ENCODE results near the gene FMNL2.
A peak's percentile ranks its signal among the peaks of the same experiment; 100 is the strongest.

The FMNL2 gene

DNA sequence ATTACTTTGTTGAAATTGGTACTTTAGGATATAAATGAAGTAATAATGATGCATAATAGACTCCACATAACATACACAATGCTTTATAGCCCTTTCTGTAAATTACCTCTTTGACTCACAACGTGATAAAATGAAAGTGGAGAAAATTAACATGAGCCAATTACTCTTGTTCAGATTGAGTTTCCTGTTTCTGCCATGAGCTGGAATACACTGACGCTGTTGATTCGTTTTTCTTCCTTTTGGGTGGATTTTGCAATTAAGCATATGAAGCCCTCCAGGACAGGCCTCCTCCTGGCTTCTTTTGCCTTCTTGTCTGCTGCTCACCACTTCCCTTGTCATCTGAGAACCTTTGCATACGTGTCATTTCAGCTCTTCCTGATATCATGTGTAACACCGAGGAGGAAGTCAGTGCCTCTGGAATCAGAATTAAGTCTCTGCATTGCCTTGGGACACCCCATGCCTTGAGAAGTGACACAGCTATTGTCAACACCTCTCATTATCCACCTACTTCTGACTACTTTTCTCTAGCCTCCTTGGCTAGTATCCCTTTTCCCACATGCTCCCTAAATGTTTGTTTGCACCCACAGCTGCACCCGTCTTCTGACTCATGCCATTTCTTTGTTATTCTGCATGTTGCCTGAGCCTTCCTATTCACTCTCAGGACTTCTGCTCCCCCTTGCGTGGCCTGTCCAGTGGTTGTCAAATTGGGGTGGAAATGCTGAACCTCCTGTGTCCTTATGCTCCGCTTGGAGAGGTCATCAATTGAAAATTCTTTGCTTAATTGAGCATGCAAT is 134.1 kb downstream of the FMNL2 start:
- H3K9me3 ChIP-seq (ENCODE audit: control insufficient read depth, insufficient read depth, low read depth, low read length): no peaks in the 10 kb centered on the region
- H3K4me3 ChIP-seq (ENCODE audit: low read depth, low read length): no peak overlapping the region
- peaks cover 43% of the 10 kb centered on the region for H3K4me1 ChIP-seq (ENCODE audit: control insufficient read depth, insufficient read depth, low read length)
- H3K36me3 ChIP-seq (ENCODE audit: control insufficient read depth in 2 of 2, insufficient read depth in 1 of 2, low read length in 2 of 2): no peaks in the 10 kb centered on the region
- POLR2A ChIA-PET: no interaction called here
- H3K27ac ChIP-seq (ENCODE audit: extremely low read depth, low read depth, low read length): no peak overlapping the region
- CTCF ChIA-PET: interaction anchor here (0.6 to 1.6 kb wide), 3 partner anchors 50 to 276 kb away, joined by 4 read pairs; no protein-coding TSS in a partner anchor
- TF ChIP-seq EGR2 (tag by site-specific recombination; IDR thresholded peaks at IDR 0.05; ENCODE audit: low read depth) (peak; percentile 68; the same call in 1 of the 2 replicates), ZNF221 (tag by site-specific recombination; IDR thresholded peaks at IDR 0.05; ENCODE audit: borderline replicate concordance) (no peak), ZNF600 (tag by site-specific recombination; IDR thresholded peaks at IDR 0.05) (peak; percentile 44; the same call in 1 of the 2 replicates), SP7 (tag by site-specific recombination; IDR thresholded peaks at IDR 0.05) (peak; percentile 38), ZNF174 (tag by site-specific recombination; IDR thresholded peaks at IDR 0.05) (no peak), ZNF239 (tag by site-specific recombination; IDR thresholded peaks at IDR 0.05) (no peak), YY1 (tag by site-specific recombination; IDR thresholded peaks at IDR 0.05) (no peak), OSR2 (tag by site-specific recombination; IDR thresholded peaks at IDR 0.05) (peak; percentile 32; the same call in 1 of the 2 replicates), ZNF596 (tag by site-specific recombination; IDR thresholded peaks at IDR 0.05) (no peak), ZSCAN23 (tag by site-specific recombination; IDR thresholded peaks at IDR 0.05) (no peak), ZNF626 (tag by site-specific recombination; IDR thresholded peaks at IDR 0.05) (no peak), MYNN (tag by site-specific recombination; IDR thresholded peaks at IDR 0.05; ENCODE audit: borderline replicate concordance) (no peak), ZBTB17 (tag by site-specific recombination; IDR thresholded peaks at IDR 0.05) (0 out of 2 replicates have a peak, but pooled peaks have one; percentile 45), ZNF335 (tag by site-specific recombination; conservative IDR thresholded peaks at IDR 0.05) (no peak), WT1 (tag by site-specific recombination; IDR thresholded peaks at IDR 0.05) (peak; percentile 48; the same call in 1 of the 2 replicates), ZNF112 (tag by site-specific recombination; IDR thresholded peaks at IDR 0.05) (no peak), ZFHX2 (tag by site-specific recombination; conservative IDR thresholded peaks at IDR 0.05) (peak; percentile 69), ZNF558 (tag by site-specific recombination; IDR thresholded peaks at IDR 0.05) (no peak), PRDM1 (tag by site-specific recombination; IDR thresholded peaks at IDR 0.05) (peak; percentile 63; the same call in 1 of the 2 replicates)
- TF ChIP-seq, protein P1, sequence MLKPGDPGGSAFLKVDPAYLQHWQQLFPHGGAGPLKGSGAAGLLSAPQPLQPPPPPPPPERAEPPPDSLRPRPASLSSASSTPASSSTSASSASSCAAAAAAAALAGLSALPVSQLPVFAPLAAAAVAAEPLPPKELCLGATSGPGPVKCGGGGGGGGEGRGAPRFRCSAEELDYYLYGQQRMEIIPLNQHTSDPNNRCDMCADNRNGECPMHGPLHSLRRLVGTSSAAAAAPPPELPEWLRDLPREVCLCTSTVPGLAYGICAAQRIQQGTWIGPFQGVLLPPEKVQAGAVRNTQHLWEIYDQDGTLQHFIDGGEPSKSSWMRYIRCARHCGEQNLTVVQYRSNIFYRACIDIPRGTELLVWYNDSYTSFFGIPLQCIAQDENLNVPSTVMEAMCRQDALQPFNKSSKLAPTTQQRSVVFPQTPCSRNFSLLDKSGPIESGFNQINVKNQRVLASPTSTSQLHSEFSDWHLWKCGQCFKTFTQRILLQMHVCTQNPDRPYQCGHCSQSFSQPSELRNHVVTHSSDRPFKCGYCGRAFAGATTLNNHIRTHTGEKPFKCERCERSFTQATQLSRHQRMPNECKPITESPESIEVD (tag by site-specific recombination; IDR thresholded peaks at IDR 0.05): peak; percentile 80
- TF ChIP-seq, protein P2, sequence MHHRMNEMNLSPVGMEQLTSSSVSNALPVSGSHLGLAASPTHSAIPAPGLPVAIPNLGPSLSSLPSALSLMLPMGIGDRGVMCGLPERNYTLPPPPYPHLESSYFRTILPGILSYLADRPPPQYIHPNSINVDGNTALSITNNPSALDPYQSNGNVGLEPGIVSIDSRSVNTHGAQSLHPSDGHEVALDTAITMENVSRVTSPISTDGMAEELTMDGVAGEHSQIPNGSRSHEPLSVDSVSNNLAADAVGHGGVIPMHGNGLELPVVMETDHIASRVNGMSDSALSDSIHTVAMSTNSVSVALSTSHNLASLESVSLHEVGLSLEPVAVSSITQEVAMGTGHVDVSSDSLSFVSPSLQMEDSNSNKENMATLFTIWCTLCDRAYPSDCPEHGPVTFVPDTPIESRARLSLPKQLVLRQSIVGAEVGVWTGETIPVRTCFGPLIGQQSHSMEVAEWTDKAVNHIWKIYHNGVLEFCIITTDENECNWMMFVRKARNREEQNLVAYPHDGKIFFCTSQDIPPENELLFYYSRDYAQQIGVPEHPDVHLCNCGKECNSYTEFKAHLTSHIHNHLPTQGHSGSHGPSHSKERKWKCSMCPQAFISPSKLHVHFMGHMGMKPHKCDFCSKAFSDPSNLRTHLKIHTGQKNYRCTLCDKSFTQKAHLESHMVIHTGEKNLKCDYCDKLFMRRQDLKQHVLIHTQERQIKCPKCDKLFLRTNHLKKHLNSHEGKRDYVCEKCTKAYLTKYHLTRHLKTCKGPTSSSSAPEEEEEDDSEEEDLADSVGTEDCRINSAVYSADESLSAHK (tag by site-specific recombination; IDR thresholded peaks at IDR 0.05): peak; percentile 18; the same call in 1 of the 2 replicates
- TF ChIP-seq, protein P3, sequence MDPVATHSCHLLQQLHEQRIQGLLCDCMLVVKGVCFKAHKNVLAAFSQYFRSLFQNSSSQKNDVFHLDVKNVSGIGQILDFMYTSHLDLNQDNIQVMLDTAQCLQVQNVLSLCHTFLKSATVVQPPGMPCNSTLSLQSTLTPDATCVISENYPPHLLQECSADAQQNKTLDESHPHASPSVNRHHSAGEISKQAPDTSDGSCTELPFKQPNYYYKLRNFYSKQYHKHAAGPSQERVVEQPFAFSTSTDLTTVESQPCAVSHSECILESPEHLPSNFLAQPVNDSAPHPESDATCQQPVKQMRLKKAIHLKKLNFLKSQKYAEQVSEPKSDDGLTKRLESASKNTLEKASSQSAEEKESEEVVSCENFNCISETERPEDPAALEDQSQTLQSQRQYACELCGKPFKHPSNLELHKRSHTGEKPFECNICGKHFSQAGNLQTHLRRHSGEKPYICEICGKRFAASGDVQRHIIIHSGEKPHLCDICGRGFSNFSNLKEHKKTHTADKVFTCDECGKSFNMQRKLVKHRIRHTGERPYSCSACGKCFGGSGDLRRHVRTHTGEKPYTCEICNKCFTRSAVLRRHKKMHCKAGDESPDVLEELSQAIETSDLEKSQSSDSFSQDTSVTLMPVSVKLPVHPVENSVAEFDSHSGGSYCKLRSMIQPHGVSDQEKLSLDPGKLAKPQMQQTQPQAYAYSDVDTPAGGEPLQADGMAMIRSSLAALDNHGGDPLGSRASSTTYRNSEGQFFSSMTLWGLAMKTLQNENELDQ (tag by site-specific recombination; IDR thresholded peaks at IDR 0.05; ENCODE audit: low read depth): no peak
- TF ChIP-seq, protein P4, sequence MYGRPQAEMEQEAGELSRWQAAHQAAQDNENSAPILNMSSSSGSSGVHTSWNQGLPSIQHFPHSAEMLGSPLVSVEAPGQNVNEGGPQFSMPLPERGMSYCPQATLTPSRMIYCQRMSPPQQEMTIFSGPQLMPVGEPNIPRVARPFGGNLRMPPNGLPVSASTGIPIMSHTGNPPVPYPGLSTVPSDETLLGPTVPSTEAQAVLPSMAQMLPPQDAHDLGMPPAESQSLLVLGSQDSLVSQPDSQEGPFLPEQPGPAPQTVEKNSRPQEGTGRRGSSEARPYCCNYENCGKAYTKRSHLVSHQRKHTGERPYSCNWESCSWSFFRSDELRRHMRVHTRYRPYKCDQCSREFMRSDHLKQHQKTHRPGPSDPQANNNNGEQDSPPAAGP (tag by site-specific recombination; IDR thresholded peaks at IDR 0.05): no peak
- TF ChIP-seq, protein P5, sequence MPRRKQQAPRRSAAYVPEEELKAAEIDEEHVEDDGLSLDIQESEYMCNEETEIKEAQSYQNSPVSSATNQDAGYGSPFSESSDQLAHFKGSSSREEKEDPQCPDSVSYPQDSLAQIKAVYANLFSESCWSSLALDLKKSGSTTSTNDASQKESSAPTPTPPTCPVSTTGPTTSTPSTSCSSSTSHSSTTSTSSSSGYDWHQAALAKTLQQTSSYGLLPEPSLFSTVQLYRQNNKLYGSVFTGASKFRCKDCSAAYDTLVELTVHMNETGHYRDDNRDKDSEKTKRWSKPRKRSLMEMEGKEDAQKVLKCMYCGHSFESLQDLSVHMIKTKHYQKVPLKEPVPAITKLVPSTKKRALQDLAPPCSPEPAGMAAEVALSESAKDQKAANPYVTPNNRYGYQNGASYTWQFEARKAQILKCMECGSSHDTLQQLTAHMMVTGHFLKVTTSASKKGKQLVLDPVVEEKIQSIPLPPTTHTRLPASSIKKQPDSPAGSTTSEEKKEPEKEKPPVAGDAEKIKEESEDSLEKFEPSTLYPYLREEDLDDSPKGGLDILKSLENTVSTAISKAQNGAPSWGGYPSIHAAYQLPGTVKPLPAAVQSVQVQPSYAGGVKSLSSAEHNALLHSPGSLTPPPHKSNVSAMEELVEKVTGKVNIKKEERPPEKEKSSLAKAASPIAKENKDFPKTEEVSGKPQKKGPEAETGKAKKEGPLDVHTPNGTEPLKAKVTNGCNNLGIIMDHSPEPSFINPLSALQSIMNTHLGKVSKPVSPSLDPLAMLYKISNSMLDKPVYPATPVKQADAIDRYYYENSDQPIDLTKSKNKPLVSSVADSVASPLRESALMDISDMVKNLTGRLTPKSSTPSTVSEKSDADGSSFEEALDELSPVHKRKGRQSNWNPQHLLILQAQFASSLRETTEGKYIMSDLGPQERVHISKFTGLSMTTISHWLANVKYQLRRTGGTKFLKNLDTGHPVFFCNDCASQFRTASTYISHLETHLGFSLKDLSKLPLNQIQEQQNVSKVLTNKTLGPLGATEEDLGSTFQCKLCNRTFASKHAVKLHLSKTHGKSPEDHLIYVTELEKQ (tag by site-specific recombination; IDR thresholded peaks at IDR 0.05; ENCODE audit: borderline replicate concordance): no peak
- TF ChIP-seq, protein P6, sequence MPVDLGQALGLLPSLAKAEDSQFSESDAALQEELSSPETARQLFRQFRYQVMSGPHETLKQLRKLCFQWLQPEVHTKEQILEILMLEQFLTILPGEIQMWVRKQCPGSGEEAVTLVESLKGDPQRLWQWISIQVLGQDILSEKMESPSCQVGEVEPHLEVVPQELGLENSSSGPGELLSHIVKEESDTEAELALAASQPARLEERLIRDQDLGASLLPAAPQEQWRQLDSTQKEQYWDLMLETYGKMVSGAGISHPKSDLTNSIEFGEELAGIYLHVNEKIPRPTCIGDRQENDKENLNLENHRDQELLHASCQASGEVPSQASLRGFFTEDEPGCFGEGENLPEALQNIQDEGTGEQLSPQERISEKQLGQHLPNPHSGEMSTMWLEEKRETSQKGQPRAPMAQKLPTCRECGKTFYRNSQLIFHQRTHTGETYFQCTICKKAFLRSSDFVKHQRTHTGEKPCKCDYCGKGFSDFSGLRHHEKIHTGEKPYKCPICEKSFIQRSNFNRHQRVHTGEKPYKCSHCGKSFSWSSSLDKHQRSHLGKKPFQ (tag by site-specific recombination; IDR thresholded peaks at IDR 0.05): no peak

Data from HEK293 (cell line).